ENCODE results near the gene JAKMIP1. TPM values are rescaled to one million over a fixed set of nuclear protein-coding genes. Genes with fewer than 3 reads are reported as not detected.
"Not testable (repeated sequence)": the region's sequence is repeated elsewhere in the genome, so short reads cannot be mapped to it uniquely, and the experiment has no call there.

The JAKMIP1 gene
- total RNA-seq, 4 donors from 2014 or later = 0.26 to 0.48 TPM; not detected in 2

DNA sequence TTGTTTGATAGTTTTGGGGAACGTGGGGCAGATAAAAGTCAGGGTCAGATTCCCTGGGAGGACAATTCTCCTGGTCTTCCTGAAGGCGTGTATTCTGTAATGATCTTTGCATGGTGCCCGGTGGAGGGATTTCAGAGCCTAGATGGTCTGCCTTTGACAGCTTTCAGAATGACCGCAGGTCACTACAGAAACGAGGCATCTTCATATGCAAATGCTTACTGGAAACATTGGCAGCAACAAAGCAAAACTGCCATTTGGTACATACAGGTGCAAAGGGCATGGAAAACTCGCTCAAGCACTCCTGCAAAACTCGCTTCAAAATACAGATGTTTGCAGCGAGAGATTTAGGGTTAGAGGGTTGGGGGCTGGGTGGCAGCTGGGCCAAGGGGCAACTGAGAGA, 190.9 kb downstream of the JAKMIP1 start:
- intact Hi-C loops (cut with DNase I; ENCODE audit: low total_unique reads) = no loop called here

DNA sequence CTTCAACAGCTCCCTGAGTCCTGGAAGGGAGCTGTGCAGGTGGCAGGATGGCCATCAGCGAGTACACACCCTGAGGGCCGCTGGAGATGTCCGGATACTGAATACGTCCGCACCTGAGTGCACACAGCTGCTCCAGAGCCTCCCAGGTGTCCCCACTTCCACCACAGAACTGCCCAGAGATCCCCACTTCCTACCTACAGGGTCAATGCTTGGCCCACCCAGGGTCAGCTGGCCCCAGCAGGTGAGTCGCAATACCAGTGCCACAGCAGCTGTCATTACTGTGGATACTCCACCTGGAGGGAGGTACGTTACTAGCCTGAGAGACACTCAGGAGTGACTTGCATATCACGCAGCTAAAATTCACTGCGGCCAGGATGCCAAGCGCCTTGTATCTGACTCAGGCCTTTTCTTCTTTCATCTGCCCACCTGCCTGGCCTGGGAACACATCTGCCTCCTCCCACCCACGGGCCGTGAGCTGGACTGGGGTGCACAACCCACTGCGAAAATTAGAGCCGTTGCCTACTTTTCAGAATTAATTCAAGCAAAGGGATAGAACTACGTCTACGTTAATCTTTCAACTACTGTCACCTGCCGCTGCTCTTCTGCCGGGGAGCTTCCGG, 191.5 kb downstream of the JAKMIP1 start:
- Histone ChIP-seq H3K4me1 (no peaks in the 10 kb centered on the region), H3K9me3 (no peaks in the 10 kb centered on the region), H3K27me3 (no peaks in the 10 kb centered on the region), H3K27ac (no peak overlapping the region), H3K36me3 (no peaks in the 10 kb centered on the region), H3K4me3 (no peak overlapping the region)
- intact Hi-C loops (cut with DNase I; ENCODE audit: low total_unique reads) = no loop called here
- DNase-seq = no peak
- TF ChIP-seq POLR2A (IDR thresholded peaks at IDR 0.05) = no peak
- TF ChIP-seq, protein P1, sequence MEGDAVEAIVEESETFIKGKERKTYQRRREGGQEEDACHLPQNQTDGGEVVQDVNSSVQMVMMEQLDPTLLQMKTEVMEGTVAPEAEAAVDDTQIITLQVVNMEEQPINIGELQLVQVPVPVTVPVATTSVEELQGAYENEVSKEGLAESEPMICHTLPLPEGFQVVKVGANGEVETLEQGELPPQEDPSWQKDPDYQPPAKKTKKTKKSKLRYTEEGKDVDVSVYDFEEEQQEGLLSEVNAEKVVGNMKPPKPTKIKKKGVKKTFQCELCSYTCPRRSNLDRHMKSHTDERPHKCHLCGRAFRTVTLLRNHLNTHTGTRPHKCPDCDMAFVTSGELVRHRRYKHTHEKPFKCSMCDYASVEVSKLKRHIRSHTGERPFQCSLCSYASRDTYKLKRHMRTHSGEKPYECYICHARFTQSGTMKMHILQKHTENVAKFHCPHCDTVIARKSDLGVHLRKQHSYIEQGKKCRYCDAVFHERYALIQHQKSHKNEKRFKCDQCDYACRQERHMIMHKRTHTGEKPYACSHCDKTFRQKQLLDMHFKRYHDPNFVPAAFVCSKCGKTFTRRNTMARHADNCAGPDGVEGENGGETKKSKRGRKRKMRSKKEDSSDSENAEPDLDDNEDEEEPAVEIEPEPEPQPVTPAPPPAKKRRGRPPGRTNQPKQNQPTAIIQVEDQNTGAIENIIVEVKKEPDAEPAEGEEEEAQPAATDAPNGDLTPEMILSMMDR (IDR thresholded peaks at IDR 0.05) = no peak

More for the DNA sequence above, 190.9 kb downstream of the JAKMIP1 start:
- Histone ChIP-seq H3K9me3 (no peaks in the 10 kb centered on the region), H3K36me3 (no peaks in the 10 kb centered on the region), H3K27me3 (no peaks in the 10 kb centered on the region), H3K4me3 (no peak overlapping the region), H3K4me1 (no peaks in the 10 kb centered on the region), H3K27ac (no peak overlapping the region)
- TF ChIP-seq, protein P1 (IDR thresholded peaks at IDR 0.05) = no peak
- no peak for TF ChIP-seq POLR2A (IDR thresholded peaks at IDR 0.05)
- DNase-seq = no peak

DNA sequence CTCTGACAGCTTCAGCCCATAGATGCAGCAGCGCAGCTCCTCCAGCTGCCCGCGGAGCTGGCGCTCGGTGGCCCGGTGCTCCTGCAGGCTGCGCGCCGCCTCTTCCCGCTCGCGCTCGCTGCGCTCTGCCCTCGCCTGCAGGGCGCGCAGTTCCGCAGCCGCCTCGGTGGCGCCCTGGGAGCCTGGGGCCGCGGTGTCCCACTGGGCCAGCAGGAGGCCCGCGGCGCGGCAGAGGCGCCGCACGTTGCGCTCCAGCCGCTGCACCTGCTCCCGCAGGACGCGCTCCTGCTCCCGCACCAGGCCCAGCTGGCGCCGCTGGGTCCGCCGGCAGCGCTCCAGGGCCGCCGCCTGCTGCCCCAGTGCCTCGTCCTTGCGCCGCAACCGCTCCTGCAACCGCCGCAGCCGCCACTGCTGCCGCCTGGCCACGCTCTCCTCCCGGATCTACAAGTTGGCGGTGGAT, 192.2 kb downstream of the JAKMIP1 start:
- TF ChIP-seq POLR2A (IDR thresholded peaks at IDR 0.05) = no peak
- TF ChIP-seq, protein P1 (IDR thresholded peaks at IDR 0.05) = no peak
- H3K4me1 ChIP-seq = no peaks in the 10 kb centered on the region
- H3K27me3 ChIP-seq = no peaks in the 10 kb centered on the region
- no peak overlapping the region for H3K27ac ChIP-seq
- intact Hi-C loops (cut with DNase I; ENCODE audit: low total_unique reads) = no loop called here
- H3K4me3 ChIP-seq = no peak overlapping the region
- no peaks in the 10 kb centered on the region for H3K9me3 ChIP-seq
- H3K36me3 ChIP-seq = no peaks in the 10 kb centered on the region
- no peak for DNase-seq

DNA sequence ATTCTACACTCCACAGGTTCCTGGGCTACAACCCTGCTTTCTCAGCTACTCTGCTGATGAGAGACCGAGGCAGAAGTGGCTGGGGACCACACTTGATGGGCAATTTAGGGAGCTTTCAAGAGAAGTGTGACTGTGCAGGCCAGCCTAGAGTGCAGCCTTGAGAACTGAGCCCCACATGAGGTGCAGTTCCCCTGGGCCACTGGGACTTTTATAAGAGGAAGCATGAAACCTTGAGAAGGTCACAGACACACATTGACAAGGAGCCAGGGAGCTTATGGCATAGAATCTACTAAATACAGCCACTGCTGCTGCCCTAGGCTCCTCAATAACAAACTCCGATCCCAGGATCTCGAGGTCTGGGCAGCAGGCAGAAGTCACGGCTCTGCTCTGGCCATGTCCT, 195.2 kb downstream of the JAKMIP1 start:
- no peaks in the 10 kb centered on the region for H3K27me3 ChIP-seq

DNA sequence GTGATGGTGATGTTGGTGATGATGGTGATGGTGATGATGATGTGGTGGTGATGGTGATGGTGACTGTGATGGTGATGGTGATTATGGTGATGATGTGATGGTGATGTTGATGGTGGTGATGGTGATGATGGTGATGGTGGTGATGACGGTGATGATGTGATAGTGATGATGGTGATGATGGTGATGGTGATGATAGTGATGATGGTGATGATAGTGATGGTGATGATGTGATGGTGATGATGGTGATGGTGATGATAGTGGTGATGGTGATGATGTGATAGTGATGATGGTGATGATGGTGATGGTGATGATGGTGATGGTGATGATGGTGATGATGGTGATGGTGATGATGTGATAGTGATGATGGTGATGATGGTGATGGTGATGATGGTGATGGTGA, 196.9 kb downstream of the JAKMIP1 start:
- H3K27me3 ChIP-seq; H3K4me1 ChIP-seq; H3K36me3 ChIP-seq; H3K4me3 ChIP-seq; intact Hi-C loops (cut with DNase I; ENCODE audit: low total_unique reads); H3K9me3 ChIP-seq; DNase-seq; H3K27ac ChIP-seq: not testable (repeated sequence)

More for the DNA sequence above, 195.2 kb downstream of the JAKMIP1 start:
- no peaks in the 10 kb centered on the region for H3K4me1 ChIP-seq
- no peak overlapping the region for H3K4me3 ChIP-seq
- H3K9me3 ChIP-seq = no peaks in the 10 kb centered on the region
- no peaks in the 10 kb centered on the region for H3K36me3 ChIP-seq
- TF ChIP-seq POLR2A (IDR thresholded peaks at IDR 0.05) = no peak
- TF ChIP-seq, protein P1 (IDR thresholded peaks at IDR 0.05) = no peak
- intact Hi-C loops (cut with DNase I; ENCODE audit: low total_unique reads) = no loop called here
- DNase-seq = no peak
- H3K27ac ChIP-seq = no peak overlapping the region

DNA sequence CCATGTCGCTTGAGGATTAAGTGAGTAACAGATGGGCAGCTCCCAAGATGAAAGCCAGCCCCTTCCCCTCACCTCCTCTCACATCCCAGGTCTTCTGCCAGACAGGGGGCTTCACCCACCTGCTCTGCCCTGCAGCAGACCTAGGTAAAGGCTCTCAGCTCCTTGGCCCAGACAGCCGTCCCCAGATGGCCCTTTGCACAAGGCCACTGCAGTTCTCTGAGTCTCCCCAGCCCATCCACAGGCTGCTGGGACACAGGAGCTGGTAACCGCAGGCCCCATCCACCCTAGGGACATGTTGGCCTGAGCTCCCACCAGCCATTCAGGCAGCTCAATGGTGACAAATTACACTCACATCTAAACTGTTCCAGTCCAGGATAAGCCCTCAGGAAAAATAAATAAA, 197.4 kb downstream of the JAKMIP1 start:
- DNase-seq = no peak
- Histone ChIP-seq H3K4me3 (no peak overlapping the region), H3K9me3 (no peaks in the 10 kb centered on the region), H3K27ac (no peak overlapping the region), H3K27me3 (no peaks in the 10 kb centered on the region), H3K4me1 (no peaks in the 10 kb centered on the region), H3K36me3 (no peaks in the 10 kb centered on the region)
- intact Hi-C loops (cut with DNase I; ENCODE audit: low total_unique reads) = no loop called here
- TF ChIP-seq, protein P1 (IDR thresholded peaks at IDR 0.05) = no peak
